A172 (cell line): ENCODE data around the gene USP48. TPM values are rescaled to one million over a fixed set of nuclear protein-coding genes. Genes with fewer than 3 reads are reported as not detected.

ENCODE experiments used
- DNase-seq: peaks from one replicate; pipeline ENCODE4 v3.0.0-alpha.2; 2015; ENCODE audit warnings: low spot score
- total RNA-seq: library from RNA; depleted of rRNA; stranded (reverse); fragments of >200 nt; shearing (Covaris generic); gene quantifications from 2 replicates; pipeline ENCODE4 v1.2.3, GENCODE V29; 2014

Gene USP48
- total RNA-seq, 1 experiment from 2014 or later = 22.8 TPM

GRCh38 chr1:21749109-21749508 lies 33.8 kb downstream of the USP48 start:
- DNase-seq = no peak

GRCh38 chr1:21743476-21743875 lies 39.5 kb downstream of the USP48 start:
- DNase-seq = no peak

GRCh38 chr1:21742578-21742977 lies 40.4 kb downstream of the USP48 start:
- no peak for DNase-seq

GRCh38 chr1:21741206-21741605 lies 41.7 kb downstream of the USP48 start:
- no peak for DNase-seq

- DNase-seq = no peak
Measured at GRCh38 chr1:21736876-21737275, 46.1 kb downstream of the USP48 start.

- no peak for DNase-seq
Measured at GRCh38 chr1:21736011-21736410, 46.9 kb downstream of the USP48 start.

- no peak for DNase-seq
Measured at GRCh38 chr1:21734526-21734925, 48.4 kb downstream of the USP48 start.

GRCh38 chr1:21732664-21733063 lies 50.3 kb downstream of the USP48 start:
- no peak for DNase-seq

- DNase-seq = no peak
Measured at GRCh38 chr1:21725748-21726392, 57.1 kb downstream of the USP48 start.

GRCh38 chr1:21724570-21724969 lies 58.4 kb downstream of the USP48 start:
- no peak for DNase-seq

GRCh38 chr1:21724098-21724497 lies 58.9 kb downstream of the USP48 start:
- DNase-seq = no peak

- DNase-seq = no peak
Measured at GRCh38 chr1:21721295-21721985, 61.5 kb downstream of the USP48 start.

GRCh38 chr1:21716169-21716568 lies 66.8 kb downstream of the USP48 start:
- no peak for DNase-seq

GRCh38 chr1:21707891-21708290 lies 75.1 kb downstream of the USP48 start:
- DNase-seq = no peak

- DNase-seq = no peak
Measured at GRCh38 chr1:21707086-21707840, 75.7 kb downstream of the USP48 start.

GRCh38 chr1:21706151-21706835 lies 76.7 kb downstream of the USP48 start:
- peak; percentile 1 for DNase-seq

GRCh38 chr1:21705303-21705980 lies 77.5 kb downstream of the USP48 start:
- no peak for DNase-seq

GRCh38 chr1:21704145-21704544 lies 78.8 kb downstream of the USP48 start:
- no peak for DNase-seq

- peak; percentile 32 for DNase-seq
Measured at GRCh38 chr1:21703318-21703963, 79.5 kb downstream of the USP48 start.

- DNase-seq = no peak
Measured at GRCh38 chr1:21702780-21703179, 80.2 kb downstream of the USP48 start.

GRCh38 chr1:21701401-21701800 lies 81.5 kb downstream of the USP48 start:
- no peak for DNase-seq
